HG03039 (cell line): ENCODE measurements around the gene DSCAML1.

ENCODE experiments used
- ATAC-seq: cut with Tn5 transposase; IDR thresholded peaks from one replicate; pipeline ENCODE4 v1.9.1; 2021; ENCODE audit warnings: mild to moderate bottlenecking, moderate library complexity; ENCODE audit not compliant: unreplicated experiment

DSCAML1 gene

DNA sequence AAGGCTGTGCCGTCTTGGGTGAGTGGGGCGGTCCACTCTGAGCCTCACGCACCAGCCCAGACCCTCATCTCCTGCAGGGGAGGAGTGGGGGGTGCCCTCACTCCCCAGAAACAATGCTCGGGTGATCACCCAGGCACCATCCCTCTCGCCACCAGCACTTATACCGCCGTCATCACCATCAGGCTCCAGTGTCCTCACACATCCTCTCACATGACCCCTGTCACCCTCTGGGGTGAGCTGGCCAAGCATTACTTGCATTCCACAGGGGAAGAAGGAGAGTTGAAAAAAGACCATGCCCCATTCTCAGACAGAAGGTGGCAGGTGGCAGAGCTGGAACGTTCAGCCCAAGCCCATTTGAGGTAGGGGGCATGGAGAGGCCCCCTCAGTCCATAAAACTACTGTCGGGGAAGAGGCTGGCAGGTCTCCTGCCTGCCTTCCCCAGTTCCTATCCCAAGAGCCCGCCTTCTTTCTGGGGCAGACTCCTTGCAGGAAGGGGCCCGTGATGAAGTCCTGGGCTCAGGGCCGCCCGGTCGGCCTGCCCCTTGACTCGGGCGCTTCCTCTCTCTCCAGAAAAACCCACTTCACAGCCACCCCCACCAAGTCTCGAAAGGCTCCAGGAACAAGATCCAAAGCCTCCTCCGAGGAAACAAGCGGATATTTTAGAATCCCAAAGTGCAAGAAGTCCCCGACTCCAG is 153.3 kb downstream of the DSCAML1 start:
- ATAC-seq = no peak

DNA sequence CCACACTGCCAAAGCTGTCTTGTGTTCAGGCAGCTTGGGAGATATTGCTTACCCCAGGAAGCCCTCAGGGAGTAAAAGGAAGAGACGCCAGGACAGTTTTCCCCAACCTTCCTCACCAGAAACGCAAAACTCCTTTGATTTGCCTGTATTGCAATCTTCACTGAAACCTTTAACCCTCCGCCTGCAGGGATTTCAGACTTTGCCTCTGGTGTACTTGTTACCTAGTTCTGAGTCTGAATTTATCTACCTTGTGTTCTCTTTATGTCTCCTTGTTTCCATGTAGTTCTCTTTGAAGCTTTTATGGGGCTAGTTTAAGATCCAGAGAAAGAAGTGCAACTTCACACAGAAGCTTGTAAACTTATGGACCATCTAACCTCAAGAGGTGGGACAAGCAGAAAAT is 154.2 kb downstream of the DSCAML1 start:
- no peak for ATAC-seq

DNA sequence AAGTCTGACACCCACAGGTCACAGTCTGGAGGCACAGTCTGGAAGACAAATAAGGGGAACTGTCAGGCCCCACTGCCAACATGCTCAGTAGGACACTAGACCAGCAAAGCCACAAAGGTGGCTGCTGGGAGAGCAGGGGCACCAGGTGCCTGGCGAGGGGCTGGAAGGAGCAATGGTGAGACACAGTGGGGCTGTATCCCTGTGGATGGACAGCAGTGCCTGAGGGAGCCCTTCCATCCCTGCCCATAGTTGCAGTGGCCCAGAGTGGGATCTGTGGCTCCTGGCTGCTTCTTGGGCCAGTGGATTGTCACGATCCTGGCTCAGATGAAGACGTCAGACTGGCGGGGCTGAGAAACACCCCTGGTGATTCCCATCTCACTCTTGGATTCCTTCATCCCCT is 154.6 kb downstream of the DSCAML1 start:
- ATAC-seq = no peak

DNA sequence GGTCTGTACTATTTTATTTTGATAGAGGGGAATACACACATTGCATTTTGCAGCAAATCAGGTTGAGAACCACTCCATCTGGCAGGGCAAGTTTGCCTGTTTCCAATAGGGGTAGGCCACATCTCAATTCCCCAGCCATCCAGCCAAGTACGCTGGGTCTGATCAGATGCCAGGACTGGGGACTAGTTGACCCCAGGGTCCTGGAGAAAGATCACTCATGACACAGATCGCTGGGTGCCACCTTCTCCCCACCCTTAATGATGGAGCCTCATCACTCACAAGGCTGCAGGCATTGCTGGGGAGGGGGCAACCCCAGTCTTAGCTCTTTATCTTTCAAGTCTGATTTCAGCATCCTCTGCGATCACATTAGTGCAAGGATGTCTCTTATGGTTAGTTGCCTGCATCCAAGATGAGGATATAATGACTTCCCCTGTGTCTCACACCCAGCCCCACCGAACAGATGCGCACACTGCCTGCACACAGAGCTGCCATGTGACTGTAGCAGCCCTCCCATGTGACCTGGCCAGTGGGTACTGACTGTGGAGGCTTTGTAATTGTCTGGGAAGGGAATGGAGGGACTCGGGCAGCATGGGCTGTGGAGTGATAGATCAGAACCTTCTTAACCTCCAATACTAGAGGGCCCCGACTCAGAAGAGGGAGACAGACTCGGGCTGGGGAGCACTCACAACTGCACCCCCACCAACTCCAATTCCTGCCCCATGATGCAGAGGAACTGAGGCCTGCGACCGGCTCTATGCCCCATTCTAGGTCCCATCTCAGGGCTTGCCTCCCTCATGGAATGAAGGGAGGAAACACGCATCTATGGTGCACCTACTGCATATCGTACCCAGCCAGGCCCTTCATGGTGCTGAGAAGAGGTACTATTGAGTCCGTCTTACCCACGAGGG is 155.8 kb downstream of the DSCAML1 start:
- ATAC-seq = no peak

DNA sequence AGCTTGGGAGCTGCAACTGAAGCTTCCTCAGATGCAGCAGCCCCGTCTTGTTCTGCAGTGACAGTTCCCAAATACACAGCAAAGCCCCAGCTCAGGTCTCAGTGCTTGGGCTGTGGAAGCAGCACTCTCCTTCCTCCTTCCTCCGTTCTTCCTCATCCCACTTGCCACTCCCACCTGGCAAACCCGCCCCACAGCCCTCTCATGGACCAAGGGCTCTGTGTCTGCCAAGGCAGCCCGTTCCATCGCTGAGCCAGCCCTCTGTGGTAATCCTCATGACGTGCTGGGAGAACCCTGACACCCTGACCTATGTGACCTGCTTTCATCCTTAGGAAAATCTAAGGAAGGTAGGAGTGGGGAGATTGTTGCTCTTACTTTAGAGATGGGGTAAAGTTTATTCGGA is 157.0 kb downstream of the DSCAML1 start:
- ATAC-seq = no peak

DNA sequence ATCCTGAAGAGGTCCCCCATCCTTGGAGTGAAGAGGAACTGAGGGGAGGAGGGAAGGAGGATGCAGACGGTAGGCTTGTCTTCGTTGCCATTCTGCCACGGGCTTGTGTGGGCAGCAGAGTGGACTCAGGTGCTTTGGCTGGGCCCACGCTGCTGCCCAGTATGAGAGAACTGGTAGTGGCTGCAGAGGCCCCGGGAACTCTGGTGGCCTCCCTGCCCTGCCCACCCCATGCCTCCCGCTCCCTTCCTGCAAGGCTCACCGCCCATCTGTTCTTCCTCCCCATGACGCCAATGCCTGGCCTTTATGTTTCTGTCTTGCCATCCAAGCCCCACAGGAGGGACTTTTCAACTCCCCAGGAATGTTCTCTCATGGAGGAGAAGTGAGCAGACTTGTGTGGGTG is 157.4 kb downstream of the DSCAML1 start:
- ATAC-seq = no peak

DNA sequence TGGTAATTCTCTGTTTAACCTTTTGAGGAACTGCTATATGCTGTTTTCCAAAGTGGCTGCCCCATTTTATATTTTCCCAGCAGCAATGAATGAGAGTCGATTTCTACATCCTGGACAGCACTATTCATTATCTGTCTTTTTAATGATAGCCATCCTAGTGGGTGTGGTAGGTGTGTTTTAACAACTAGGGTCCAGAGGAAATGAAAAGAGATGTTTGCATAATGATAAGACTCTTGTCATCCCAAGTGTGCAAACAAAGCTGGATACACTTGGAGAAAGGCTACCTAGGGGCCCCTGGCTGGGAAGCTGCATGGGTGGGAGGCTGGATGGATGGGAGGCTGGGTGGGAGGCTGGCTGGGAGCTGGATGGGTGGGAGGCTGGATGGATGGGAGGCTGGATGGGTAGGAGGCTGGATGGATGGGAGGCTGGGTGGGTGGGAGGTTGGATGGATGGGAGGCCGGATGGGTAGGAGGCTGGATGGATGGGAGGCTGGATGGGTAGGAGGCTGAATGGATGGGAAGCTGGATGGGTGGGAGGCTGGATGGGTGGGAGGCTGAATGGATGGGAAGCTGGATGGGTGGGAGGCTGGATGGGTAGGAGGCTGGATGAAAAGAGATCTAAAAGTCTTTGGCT is 158.0 kb downstream of the DSCAML1 start:
- no peak for ATAC-seq

DNA sequence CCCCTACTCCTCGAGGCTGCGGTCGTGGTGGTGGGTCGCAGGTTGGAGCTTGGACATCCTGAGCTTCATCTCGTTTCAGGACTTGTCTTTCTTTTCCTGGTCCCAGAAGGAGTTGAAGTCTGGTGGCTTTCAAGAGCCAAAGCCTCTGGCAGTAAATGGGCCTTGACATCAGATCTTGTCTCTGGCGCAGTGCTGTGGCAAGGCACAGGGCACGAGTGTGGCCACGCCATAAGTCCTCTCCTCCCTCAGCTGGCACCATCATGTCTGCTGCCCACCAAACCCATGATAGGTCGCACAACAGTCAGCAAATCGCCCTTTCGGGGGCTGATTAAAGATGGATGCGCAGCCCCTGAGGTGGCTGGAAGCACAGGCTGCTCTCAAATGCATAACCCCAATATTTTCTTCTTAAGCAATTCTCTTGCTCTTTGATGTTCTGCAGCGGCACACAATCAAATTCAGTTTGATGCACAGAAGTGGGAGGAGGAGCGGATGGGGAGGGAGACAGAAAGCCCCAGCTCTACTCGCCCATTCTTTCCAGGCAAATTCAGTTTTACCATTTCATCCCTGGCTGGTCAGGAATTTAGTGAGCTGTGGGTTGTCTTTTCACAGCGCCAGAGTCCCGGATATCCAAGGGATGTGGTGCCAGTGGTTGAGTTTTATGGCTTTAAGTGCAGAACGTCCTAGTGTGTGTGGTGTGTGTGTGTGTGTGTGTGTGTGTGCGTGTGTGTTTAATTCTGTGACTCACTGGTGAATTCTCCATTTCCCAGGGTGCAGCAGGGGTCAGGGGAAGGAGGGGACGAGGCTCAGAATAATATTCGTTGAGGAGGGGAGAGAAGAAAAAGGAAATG is 162.0 kb downstream of the DSCAML1 start:
- no peak for ATAC-seq

DNA sequence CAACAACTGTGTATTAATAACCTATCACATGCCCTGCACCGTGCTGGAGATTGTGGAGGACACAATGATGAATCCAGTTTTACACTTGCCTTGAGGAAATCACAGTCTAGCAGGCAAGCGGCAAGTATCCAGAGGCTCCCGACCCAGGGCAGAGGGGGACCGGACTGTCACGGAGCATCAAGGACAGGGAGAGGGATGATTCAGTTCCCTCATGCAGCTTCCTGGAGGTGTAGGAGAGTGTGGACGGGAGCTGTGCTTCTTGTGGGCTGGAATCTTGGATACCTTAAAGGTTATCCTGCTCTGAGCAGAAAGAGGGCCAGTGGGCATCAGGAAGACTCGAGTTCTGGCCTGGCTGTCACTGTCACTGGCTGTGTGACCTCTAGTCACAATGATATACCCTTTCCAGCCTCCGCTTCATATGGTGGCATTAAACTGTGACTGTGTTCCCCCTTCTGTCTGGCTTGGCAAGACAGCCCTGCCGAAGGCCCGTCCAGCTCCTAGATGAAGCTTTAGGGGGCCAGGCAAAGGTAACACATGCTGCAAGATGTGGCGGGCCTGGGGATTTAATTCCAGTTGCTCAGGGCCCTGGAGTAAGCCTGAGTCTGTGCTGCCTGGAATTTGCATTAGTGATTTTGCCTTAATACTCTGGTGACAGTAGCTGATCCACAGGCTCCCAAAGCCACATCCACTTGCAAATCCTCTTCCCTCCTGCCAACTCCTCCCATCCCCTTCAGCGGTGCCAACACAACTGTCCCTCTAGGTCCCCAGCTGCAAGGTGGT is 162.8 kb downstream of the DSCAML1 start:
- no peak for ATAC-seq

DNA sequence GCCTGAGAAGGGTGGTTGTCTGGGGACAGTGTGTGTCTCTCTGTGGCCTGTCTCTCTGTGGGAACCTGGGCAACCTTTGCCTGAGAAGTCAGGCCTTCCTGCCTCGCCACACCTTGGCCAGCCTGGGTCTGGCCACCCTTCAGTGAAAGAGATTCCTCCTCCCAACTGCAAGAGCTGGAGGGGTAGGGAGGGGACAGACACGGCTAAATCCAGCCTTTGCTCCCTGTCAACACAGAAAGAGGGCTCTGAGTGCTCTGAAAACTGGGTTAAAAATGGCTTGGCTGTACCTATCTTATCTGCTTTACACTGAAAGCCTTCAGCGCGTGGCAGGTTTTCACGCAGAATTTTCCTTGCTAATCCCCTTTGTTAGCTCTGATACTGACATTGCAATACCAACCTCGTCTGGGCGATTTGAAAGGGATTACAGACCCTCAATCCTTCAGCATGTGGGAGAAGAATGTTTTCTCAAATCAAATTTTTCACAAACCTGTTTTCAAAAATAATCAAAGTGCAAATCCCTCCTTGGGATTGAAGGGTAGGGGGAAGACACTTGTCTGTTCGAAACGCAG is 163.7 kb downstream of the DSCAML1 start:
- ATAC-seq = no peak

DNA sequence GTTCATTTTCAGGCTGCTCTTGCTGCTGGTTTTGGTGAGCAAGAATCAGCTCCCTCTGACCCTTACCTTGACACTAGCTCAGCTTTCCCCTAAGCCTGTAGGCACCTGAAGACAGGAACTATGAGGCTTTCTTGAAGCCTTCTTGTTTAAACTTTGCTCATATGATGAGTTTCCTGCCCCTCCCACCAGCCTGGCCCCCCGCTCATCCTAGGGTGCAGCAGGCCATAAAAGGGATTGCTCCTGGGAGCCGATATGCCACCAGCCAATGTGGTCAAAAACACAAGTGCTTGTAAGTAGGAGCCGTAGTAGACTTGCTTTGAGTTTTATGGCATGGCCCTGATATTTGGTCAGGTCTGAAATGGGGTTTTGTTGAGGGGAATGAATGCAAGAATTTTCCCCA is 164.7 kb downstream of the DSCAML1 start:
- ATAC-seq = no peak

DNA sequence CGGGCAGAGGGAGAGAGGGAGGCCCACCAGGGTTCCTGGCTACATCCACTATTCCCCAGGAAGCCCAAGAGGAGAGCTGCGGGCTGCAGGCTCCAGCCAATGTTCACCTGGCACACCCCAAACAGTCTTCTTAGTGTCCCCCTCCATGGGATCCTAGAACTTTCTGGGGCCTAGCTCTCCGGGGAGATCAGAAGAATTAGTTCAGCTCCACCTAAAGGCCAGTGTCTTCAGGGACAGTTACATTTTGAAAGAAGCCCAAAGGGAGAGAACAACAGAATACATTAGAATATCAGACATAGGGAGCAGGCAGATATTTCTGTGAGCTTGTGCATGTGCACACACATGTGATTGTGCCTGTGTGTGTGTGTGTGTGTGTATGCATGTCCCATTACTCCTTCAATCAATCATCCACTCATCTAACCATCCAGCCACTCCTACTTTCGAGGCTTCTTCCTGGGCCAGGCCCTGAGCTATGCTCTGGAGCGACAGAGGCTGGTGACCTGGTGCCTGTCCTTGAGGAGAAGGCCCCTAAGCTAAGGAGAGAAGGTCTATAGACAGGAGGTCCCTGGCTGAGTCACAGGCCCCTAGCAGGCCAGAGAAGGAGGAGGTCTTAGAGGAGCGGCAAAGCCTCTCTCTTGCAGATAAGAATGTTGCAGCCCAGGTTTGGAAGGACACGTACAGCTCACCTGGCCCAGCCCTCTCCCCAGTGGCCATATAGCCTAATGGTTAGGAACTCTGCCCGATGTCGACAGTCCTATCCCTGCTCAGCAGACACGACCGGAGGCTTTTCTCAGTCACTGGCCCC is 165.5 kb downstream of the DSCAML1 start:
- ATAC-seq = no peak

DNA sequence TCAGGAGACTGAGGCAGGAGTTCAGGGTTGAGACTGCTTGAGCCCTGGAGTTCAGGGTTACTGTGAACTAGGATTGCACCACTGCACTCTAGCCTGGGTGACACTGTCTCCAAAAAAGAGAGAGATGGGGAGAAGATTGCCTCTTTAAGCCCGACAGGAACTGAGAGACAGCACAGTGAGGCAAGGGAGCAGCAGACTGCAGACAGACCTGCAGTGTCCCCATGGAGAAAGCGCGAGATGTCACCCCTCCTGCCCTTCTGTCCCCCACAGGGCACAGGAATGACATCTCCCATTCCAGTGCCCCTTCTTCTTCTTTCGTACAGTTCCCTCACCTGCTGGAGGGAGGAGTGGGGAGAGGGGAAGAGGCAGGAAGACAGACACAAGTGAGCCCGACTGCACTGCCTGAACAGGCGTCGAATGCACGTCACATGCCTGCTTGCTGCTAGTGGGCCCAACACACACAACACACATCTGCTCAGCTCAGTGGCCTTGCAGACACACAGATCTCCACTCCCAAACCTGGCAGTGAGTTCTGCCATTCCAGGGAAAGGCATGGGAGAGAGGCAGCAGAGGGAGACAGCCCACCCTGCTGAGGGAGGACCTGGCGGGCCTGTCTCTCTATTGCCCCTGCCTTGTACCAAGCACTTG is 167.0 kb downstream of the DSCAML1 start:
- ATAC-seq = no peak

DNA sequence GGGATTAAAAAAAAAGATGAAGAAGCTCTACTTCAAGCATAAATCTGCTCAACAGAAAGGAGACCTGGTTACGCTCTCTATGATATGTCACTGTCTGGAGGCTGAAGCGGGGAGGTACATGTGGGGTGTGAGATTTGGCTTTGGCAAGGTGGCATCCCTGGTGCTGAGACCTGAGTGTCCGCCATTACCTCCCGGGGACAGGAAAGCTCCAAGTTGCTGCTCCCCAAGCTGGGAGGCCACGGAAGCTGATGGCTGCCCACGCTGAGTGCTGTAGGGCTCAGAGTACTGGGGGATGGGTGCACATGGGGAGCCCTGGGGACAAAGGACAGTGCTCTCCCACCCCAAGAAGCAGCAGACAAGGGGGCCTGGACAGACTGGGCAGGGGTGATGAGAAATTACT is 167.9 kb downstream of the DSCAML1 start:
- no peak for ATAC-seq

DNA sequence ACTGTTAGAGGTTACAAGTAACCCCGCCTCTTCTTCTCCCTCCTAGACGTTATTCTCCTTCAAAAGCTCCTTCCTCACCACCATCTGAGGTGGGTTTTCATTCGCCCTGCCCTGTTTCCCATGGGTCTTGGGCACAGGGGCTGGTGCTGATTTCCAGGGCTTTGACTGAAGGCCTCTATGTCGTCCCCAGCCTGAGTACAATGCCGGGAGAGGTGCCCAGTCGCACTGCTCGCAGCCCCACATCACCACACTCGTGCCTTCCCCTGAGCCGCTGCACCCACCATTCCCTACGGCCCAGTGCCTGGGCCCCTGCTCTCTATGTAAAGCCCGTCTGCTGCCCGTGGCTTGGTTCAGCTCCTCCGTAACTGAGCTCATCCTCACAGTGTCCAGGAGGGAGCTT is 169.8 kb downstream of the DSCAML1 start:
- no peak for ATAC-seq

DNA sequence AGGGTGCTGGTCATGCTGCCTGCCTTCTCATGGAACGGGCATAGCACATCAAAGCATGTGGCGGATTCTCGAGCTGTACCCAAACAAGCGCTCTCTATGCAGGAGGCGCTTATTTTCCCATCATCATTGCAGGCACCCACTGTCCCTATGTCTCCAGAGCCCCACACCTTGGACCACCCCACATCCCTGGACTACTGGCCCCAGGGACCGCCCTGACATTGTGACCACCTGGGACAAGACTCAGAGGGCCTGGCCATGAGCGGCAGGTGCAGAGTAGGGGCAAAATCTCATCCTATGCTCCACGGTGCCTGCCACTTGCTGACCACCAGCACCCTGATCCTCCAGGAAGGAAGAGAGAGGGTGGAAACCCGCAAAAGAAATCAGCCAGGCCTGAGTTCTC is 170.4 kb downstream of the DSCAML1 start:
- no peak for ATAC-seq

DNA sequence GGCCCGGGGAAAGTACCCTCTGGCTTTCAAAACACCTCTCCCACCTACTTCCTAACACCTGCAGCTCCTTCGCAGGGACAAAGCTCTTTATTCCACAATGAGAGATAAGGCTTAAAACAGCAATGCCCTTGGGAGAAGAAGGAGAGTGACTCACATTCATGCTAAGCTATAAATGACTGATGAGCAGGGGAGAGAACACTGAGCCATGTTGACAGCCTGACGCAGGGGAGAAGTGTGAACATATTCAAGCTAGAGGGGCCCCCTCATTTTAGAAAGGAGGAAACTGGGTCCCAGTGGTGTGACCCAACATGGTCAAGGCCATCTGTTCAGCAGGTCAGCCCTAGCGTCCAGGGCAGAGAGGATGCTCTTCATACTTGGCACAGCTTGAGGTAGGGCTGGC is 171.8 kb downstream of the DSCAML1 start:
- no peak for ATAC-seq

DNA sequence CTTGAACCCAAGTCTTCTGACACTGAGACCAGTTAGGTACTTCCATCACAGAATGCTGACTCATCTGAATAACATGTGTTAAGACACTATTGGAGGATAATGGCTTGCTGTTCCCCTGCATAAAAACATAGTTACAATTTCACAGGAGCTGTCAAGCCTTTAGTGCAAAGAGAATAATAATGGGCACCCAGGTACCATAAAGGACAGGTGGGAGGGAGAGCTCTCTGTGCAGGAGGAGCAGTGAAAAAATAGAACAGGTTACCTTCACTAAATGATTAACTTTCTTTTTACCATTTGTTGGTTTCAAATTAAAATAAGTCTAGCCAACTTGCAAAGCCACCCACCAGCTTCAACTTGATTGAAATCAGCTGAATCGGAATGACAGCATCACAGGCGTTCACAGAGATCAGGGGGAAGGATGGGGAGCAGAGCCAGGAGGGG is 173.2 kb downstream of the DSCAML1 start:
- ATAC-seq = no peak
